H9 (cell line): ENCODE measurements around the gene BAAT. TPM values are rescaled to one million over a fixed set of nuclear protein-coding genes. Genes with fewer than 3 reads are reported as not detected.

Experiments used
- DNase-seq: peaks from one replicate; pipeline ENCODE4 v3.0.0-alpha.2; 2017
- H2AFZ ChIP-seq: one replicate; pipeline ENCODE4 v1.6.1; 2013; ENCODE audit warnings: mild to moderate bottlenecking, low read length, control low read depth, moderate library complexity
- H2AK5ac ChIP-seq: 2 replicates; pipeline ENCODE4 v1.6.1; 2013; ENCODE audit warnings: low read length, control low read depth, mixed read lengths; ENCODE audit not compliant: insufficient read length
- H2BK120ac ChIP-seq: one replicate; pipeline ENCODE4 v1.6.1; 2013; ENCODE audit warnings: low read depth, mild to moderate bottlenecking, low read length, control low read depth, inconsistent platforms; ENCODE audit not compliant: poor library complexity, severe bottlenecking
- H2BK12ac ChIP-seq: 2 replicates; pipeline ENCODE4 v1.6.1; 2013; ENCODE audit warnings: low read length, control low read depth, mixed read lengths, low read depth; ENCODE audit not compliant: insufficient read length
- H2BK15ac ChIP-seq: 2 replicates; pipeline ENCODE4 v1.6.1; 2013; ENCODE audit warnings: low read depth, low read length, control low read depth
- H2BK20ac ChIP-seq: one replicate; pipeline ENCODE4 v1.6.1; 2013; ENCODE audit warnings: low read depth, mild to moderate bottlenecking, low read length, control low read depth, inconsistent platforms; ENCODE audit not compliant: poor library complexity, severe bottlenecking
- H2BK5ac ChIP-seq: 2 replicates; pipeline ENCODE4 v1.6.1; 2013; ENCODE audit warnings: low read length, control low read depth, mixed read lengths; ENCODE audit not compliant: insufficient read length
- H3K14ac ChIP-seq: 2 replicates; pipeline ENCODE4 v1.6.1; 2013; ENCODE audit warnings: low read length, control low read depth; ENCODE audit not compliant: insufficient read depth
- H3K18ac ChIP-seq: 2 replicates; pipeline ENCODE4 v1.6.1; 2013; ENCODE audit warnings: low read depth, mild to moderate bottlenecking, mixed read lengths, low read length, control low read depth; ENCODE audit not compliant: insufficient read length
- H3K23ac ChIP-seq: 2 replicates; pipeline ENCODE4 v1.6.1; 2013; ENCODE audit warnings: low read length, control low read depth, mixed read lengths, low read depth; ENCODE audit not compliant: insufficient read length
- H3K23me2 ChIP-seq: 2 replicates; pipeline ENCODE4 v1.6.1; 2013; ENCODE audit warnings: low read depth, mild to moderate bottlenecking, mixed read lengths, low read length, control low read depth; ENCODE audit not compliant: insufficient read length, poor library complexity, severe bottlenecking
- H3K27ac ChIP-seq: 2 replicates; pipeline ENCODE4 v1.5.1; 2013; ENCODE audit warnings: low read length, control low read depth, mixed read lengths, low read depth; ENCODE audit not compliant: insufficient read length
- H3K27me3 ChIP-seq: 2 replicates; pipeline ENCODE4 v1.6.1; 2013; ENCODE audit warnings: low read length, control low read depth, inconsistent platforms; ENCODE audit not compliant: insufficient read depth
- H3K4ac ChIP-seq: 2 replicates; pipeline ENCODE4 v1.6.1; 2013; ENCODE audit warnings: low read depth, mild to moderate bottlenecking, control low read depth, inconsistent platforms, low read length, moderate library complexity
- H3K4me1 ChIP-seq: 2 replicates; pipeline ENCODE4 v1.6.1; 2013; ENCODE audit warnings: low read length, control low read depth, inconsistent platforms; ENCODE audit not compliant: insufficient read depth
- H3K4me2 ChIP-seq: 2 replicates; pipeline ENCODE4 v1.6.1; 2013; ENCODE audit warnings: low read length, control low read depth, mixed read lengths; ENCODE audit not compliant: insufficient read length, insufficient read depth
- H3K56ac ChIP-seq: 2 replicates; pipeline ENCODE4 v1.6.1; 2013; ENCODE audit warnings: low read depth, mild to moderate bottlenecking, mixed read lengths, low read length, control low read depth; ENCODE audit not compliant: insufficient read length
- H3K79me1 ChIP-seq: 2 replicates; pipeline ENCODE4 v1.6.1; 2013; ENCODE audit warnings: low read depth, mild to moderate bottlenecking, moderate library complexity, low read length, control low read depth, inconsistent platforms; ENCODE audit not compliant: insufficient read depth, poor library complexity, severe bottlenecking
- H3K79me2 ChIP-seq: 2 replicates; pipeline ENCODE4 v1.6.1; 2013; ENCODE audit warnings: low read length, control low read depth, inconsistent platforms; ENCODE audit not compliant: insufficient read depth
- H3K9ac ChIP-seq: 2 replicates; pipeline ENCODE4 v1.6.1; 2013; ENCODE audit warnings: low read length, control low read depth, mixed read lengths; ENCODE audit not compliant: insufficient read length; ENCODE audit errors: extremely low read depth
- H3K9me3 ChIP-seq: one replicate; pipeline ENCODE4 v1.6.1; 2013; ENCODE audit warnings: low read depth, low read length, inconsistent platforms; ENCODE audit not compliant: control insufficient read depth
- H3T11ph ChIP-seq: one replicate; pipeline ENCODE4 v1.6.1; 2013; ENCODE audit warnings: mild to moderate bottlenecking, low read length, control low read depth, inconsistent platforms
- H4K20me1 ChIP-seq: one replicate; pipeline ENCODE4 v1.6.1; 2013; ENCODE audit not compliant: control insufficient read depth, insufficient read length, insufficient read depth
- H4K5ac ChIP-seq: 2 replicates; pipeline ENCODE4 v1.6.1; 2013; ENCODE audit warnings: low read depth, mild to moderate bottlenecking, mixed read lengths, low read length, control low read depth; ENCODE audit not compliant: insufficient read length
- H4K8ac ChIP-seq: replicated peaks from 2 replicates; pipeline ENCODE4 v1.6.1; 2013; ENCODE audit warnings: low read length, control low read depth, mixed read lengths, low read depth; ENCODE audit not compliant: insufficient read length
- H4K91ac ChIP-seq: 2 replicates; pipeline ENCODE4 v1.6.1; 2013; ENCODE audit warnings: low read depth, mild to moderate bottlenecking, moderate library complexity, mixed read lengths, low read length, control low read depth; ENCODE audit not compliant: insufficient read length
- H3K27ac Mint-ChIP-seq, 3 experiments: 2 replicates in 2 of 3; 3 replicates in 1 of 3; pipeline ENCODE4 v1.8.0; 2020 to 2021; ENCODE audit warnings: mixed read lengths in 3 of 3, mild to moderate bottlenecking in 1 of 3, moderate library complexity in 1 of 3
- H3K27me3 Mint-ChIP-seq: 2 replicates; pipeline ENCODE4 v1.8.0; 2021; ENCODE audit warnings: low read depth, mild to moderate bottlenecking, moderate library complexity, mixed read lengths
- H3K36me3 Mint-ChIP-seq, 3 experiments: 2 replicates in 2 of 3; 3 replicates in 1 of 3; pipeline ENCODE4 v1.8.0; 2020 to 2021; ENCODE audit warnings: low read depth in 3 of 3, mixed read lengths in 3 of 3; ENCODE audit not compliant: insufficient read depth in 1 of 3
- H3K4me1 Mint-ChIP-seq, 2 experiments: 2 replicates each; pipeline ENCODE4 v1.8.0; 2020; ENCODE audit warnings: mixed read lengths in 2 of 2
- H3K4me3 Mint-ChIP-seq, 2 experiments: 2 replicates in 1 of 2; 3 replicates in 1 of 2; pipeline ENCODE4 v1.8.0; 2020 to 2021; ENCODE audit warnings: mild to moderate bottlenecking in 2 of 2, mixed read lengths in 2 of 2, moderate library complexity in 1 of 2
- H3K9me3 Mint-ChIP-seq, 2 experiments: 2 replicates in 1 of 2; 3 replicates in 1 of 2; pipeline ENCODE4 v1.8.0; 2020; ENCODE audit warnings: mild to moderate bottlenecking in 2 of 2, mixed read lengths in 2 of 2, moderate library complexity in 1 of 2
- CTCF ChIP-seq: fragments of 200-600 bp; sonication (generic); conservative IDR thresholded peaks from 3 replicates; pipeline ENCODE4 v1.8.0; 2021; ENCODE audit warnings: antibody characterized with exemption, mild to moderate bottlenecking
- WGBS: extraction: QIAGEN DNeasy Blood & Tissue Kit; methylation state at CpG from one replicate; pipeline ENCODE4 v1.1.7; 2013; ENCODE audit warnings: missing lambda C conversion rate, low lambda C conversion rate, mixed read lengths; ENCODE audit not compliant: insufficient read length; ENCODE audit errors: extremely low coverage; 5-methylcytosine and 5-hydroxymethylcytosine counted together
- total RNA-seq: library from RNA; stranded (reverse); gene quantifications from 2 replicates; pipeline ENCODE4 v1.2.1, GENCODE V29; 2021

Gene BAAT
- total RNA-seq, 1 experiment from 2014 or later = 0.09 TPM

GRCh38 chr9:101362450-101362849 lies 22.4 kb downstream of the BAAT start:
- Histone ChIP-seq H3K18ac (no peak overlapping the region), H3T11ph (no peak overlapping the region), H2AK5ac (no peak overlapping the region), H2BK120ac (no peak overlapping the region), H3K4me2 (no peak overlapping the region), H3K9me3 (no peaks in the 10 kb centered on the region), H3K4me1 (no peaks in the 10 kb centered on the region), H3K27ac (no peak overlapping the region), H4K20me1 (no peaks in the 10 kb centered on the region), H4K91ac (no peak overlapping the region), H3K14ac (no peak overlapping the region), H2BK12ac (no peak overlapping the region), H3K79me2 (no peaks in the 10 kb centered on the region), H3K4ac (no peak overlapping the region), H2BK5ac (no peak overlapping the region), H2BK15ac (no peak overlapping the region), H3K23ac (no peak overlapping the region), H4K8ac (no peak overlapping the region), H3K23me2 (no peaks in the 10 kb centered on the region), H4K5ac (no peak overlapping the region), H3K27me3 (no peaks in the 10 kb centered on the region), H2AFZ (no peak overlapping the region), H2BK20ac (no peak overlapping the region), H3K9ac (no peak overlapping the region), H3K56ac (no peak overlapping the region), H3K79me1 (no peaks in the 10 kb centered on the region)
- peaks cover 0 to under 1% of the 10 kb centered on the region in 2 experiments; a peak in 1 of 5 replicates for H3K9me3 Mint-ChIP-seq
- no peak for DNase-seq
- TF ChIP-seq CTCF = no peak
- no peaks in the 10 kb centered on the region for H3K36me3 Mint-ChIP-seq
- no peaks in the 10 kb centered on the region for H3K27me3 Mint-ChIP-seq
- H3K4me1 Mint-ChIP-seq = no peaks in the 10 kb centered on the region
- no CpG with 5 or more reads among the region's 5 CpGs for WGBS
- no peak overlapping the region for H3K27ac Mint-ChIP-seq
- no peak overlapping the region for H3K4me3 Mint-ChIP-seq
